Cortex of kidney (tissue), 1 donor: ENCODE data around the gene PROZ.

ENCODE experiments used
- DNase-seq: peaks from one replicate; lab custom pipeline; 2025; lab: John Stamatoyannopoulos, UW

PROZ gene

GRCh38 chr13:113207890-113208420 is 49.5 kb downstream of the PROZ start:
- no peak for DNase-seq

DNA sequence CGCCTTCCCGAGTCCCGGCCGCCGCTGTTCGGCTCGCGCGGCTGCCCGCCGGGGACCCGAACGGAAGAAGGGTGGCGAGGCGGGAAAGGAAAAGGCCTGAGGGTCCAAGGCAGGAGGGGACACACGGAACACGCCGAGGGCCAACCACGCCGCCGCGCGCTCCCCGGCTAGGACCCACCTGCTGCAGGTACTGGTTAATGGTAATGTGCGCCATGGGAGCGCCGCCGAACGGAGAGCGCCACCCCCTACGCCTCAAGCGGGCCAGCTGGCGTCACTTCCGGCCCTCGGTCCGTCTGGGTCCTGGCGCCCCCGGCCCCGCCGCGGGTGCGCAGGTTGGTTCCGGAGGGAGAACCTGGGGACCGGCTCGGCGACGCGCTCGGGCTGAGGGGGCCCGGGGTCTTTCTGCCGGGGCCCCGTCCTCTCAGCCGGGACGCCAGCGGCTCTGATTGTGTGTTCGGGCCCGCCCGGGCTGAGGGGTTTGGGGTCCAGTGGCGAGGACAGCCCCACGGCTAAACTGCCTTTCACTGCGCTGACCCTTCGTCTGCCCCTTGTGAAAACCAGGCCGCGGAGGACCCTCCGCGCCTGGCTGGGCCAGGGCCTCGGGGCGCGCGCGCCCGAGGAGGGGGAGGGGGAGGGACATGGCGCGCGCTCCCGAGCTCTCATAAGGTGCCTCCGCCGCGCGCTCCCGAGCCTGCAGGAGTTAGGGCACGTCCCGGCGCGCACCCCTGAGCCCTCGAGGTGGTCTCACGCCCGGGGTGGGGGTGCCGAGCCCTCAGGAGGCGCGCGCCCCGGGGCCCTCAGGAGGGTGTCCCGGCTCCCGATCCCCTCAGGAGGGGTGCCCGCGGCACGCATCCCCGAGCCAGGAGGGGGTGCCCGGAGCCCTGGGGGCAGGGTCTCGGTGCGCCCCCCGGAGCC is 50.2 kb downstream of the PROZ start, which contains the start of gene PCID2:
Gene PCID2, minus strand, starts transcription at position 249 of the 915 bp plus-strand sequence. Its CDS starts 35 bp downstream, at position 214.
- peak; percentile 28 for DNase-seq

- DNase-seq, result no peak
Observed at GRCh38 chr13:113209336-113209758, 50.9 kb downstream of the PROZ start, which contains the start of gene CUL4A. Gene CUL4A, plus strand, starts transcription at chr13:113209613. Its CDS starts 15 bp downstream, at chr13:113209628.

DNA sequence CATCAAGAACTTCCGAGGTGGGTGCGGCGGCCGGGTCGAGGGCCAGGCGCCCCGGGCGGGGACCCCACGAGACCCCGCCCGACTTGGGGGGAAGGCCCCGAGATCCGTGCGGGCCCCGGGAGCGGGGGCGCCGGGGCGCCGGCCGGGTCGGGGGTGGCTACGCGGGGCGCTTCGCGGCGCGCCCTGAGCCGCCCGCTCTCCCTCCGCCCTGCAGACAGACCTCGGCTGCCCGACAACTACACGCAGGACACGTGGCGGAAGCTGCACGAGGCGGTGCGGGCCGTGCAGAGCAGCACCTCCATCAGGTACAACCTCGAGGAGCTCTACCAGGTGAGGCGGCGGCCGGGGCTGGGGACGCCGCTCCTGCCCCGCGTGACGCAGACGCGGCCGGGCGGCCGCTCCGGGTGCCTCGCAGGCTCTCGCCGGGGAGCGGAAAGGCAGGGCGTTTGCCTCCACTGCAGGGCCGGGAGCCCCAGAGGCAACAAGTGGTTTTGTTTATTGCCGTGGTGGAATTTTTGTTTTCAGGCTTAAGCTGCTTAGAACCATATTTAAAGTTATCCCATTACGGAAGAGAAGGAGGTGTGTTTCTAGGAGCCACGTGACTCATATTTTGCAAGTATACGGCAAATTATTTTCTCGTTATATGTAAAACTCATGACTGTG is 51.4 kb downstream of the PROZ start:
- no peak for DNase-seq

GRCh38 chr13:113210833-113211232 is 52.4 kb downstream of the PROZ start:
- no peak for DNase-seq

- no peak for DNase-seq
Observed at GRCh38 chr13:113211774-113212173, 53.3 kb downstream of the PROZ start.

DNA sequence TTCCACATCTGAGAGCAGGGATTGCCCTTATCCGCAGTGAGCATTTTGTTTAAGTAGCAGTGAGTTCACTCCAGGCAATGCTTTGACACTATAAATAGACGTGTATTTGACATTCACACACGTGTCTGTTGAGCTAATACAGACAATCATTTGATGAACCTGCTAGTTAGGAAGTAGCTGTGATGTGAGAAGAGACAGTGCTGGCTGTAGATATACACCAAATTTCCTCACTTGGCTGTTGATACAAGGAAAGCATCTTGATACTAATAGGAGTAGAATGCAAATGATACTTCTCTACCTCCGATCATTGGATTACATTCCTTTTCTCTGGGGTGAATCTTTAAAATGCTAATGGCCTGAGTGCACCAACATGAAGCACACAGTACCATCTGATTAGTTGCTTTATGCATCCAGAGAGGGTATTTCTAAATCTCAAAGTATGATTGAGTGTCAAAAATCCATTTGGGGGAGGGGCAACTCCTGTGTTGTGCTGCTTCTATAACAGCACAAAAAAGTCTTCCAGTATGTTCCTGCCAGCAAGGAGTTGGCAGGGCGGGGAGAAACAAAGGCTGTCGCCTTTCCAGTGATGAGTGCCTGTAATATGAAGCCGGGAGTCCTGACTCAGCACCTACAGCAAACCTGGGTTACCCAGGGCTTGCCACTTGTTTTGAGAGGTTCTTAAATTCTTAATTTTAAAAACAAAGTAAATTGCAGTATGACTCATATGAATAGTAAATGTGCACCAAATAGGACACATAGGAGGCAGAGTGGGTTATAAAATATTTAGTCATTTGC is 58.0 kb downstream of the PROZ start:
- DNase-seq, result no peak

- DNase-seq, result no peak
Observed at GRCh38 chr13:113218586-113218985, 60.1 kb downstream of the PROZ start.

GRCh38 chr13:113219256-113219940 is 61.0 kb downstream of the PROZ start:
- no peak for DNase-seq

DNA sequence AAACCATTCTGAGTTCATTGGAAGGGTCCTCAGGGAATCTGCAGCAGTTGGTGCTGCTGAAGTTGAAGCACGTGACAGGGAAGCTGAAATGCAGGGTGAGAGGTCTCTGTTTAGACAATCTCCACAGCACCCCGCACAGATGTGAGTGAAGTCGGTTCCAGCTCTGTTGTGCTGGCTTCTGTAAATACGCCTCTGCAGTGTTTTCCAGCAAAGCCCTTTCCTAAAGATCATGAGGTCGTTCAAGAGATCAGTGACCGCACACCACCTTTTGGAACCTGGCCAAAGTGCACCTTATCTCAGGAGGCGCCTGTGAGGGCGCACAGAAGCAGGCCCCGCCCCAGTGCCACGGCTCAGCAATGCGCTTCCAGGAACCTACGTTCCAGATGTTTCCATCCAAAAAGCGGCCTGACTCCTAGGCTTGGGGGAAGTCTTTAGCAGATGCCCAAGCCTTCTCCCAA is 61.7 kb downstream of the PROZ start:
- no peak for DNase-seq

DNA sequence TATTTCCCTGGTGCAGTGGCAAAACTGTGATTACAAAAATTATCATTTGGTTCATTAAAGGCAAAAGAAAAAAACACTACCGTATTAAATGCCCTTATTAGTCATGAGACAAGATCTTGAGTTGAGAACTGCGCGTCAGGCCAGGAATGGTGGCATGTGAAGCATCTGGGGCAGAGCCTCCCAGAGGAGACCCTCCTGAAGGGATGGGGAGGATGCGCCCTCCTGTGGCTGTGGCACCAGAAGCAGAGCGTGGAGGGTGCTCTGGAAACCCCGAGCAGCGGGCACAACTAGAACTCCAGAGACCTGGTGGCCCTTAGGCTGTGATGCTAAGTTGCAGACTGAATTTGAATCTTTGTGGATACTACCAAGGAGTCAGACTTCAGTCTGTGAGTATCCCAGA is 62.4 kb downstream of the PROZ start:
- no peak for DNase-seq
